Hepatocyte (in vitro differentiated cells): Measurements from ENCODE around the gene C19orf81. TPM values are rescaled to one million over a fixed set of nuclear protein-coding genes. Genes with fewer than 3 reads are reported as not detected.
A peak's percentile ranks its signal among the peaks of the same experiment; 100 is the strongest.

Experiments
- DNase-seq: peaks from one replicate; pipeline ENCODE4 v3.0.0-alpha.2; 2016; ENCODE audit warnings: low spot score
- H2AFZ ChIP-seq: fragments of 200-600 bp; sonication (generic); 2 replicates; pipeline ENCODE4 v1.6.0; 2016; ENCODE audit warnings: antibody characterized with exemption, mild to moderate bottlenecking
- H3K27ac ChIP-seq: fragments of 200-600 bp; sonication (generic); 2 replicates; pipeline ENCODE4 v1.5.1; 2016; ENCODE audit warnings: mild to moderate bottlenecking
- H3K27me3 ChIP-seq: fragments of 200-600 bp; sonication (generic); 2 replicates; pipeline ENCODE4 v1.6.1; 2016
- H3K36me3 ChIP-seq: fragments of 200-600 bp; sonication (generic); replicated peaks from 2 replicates; pipeline ENCODE4 v1.5.1; 2016; ENCODE audit warnings: low read depth; ENCODE audit not compliant: insufficient read depth
- H3K4me1 ChIP-seq: fragments of 200-600 bp; sonication (generic); 2 replicates; pipeline ENCODE4 v1.5.1; 2016; ENCODE audit warnings: mild to moderate bottlenecking, moderate library complexity; ENCODE audit not compliant: insufficient read depth
- H3K4me2 ChIP-seq: fragments of 200-600 bp; sonication (generic); 2 replicates; pipeline ENCODE4 v1.6.0; 2016
- H3K4me3 ChIP-seq: fragments of 200-600 bp; sonication (generic); 2 replicates; pipeline ENCODE4 v1.5.1; 2016; ENCODE audit warnings: mild to moderate bottlenecking
- H3K79me2 ChIP-seq: fragments of 200-600 bp; sonication (generic); 2 replicates; pipeline ENCODE4 v1.6.0; 2017; ENCODE audit warnings: mild to moderate bottlenecking
- H3K9me2 ChIP-seq: fragments of 200-600 bp; sonication (generic); replicated peaks from 2 replicates; pipeline ENCODE4 v1.6.0; 2017; ENCODE audit warnings: mild to moderate bottlenecking; ENCODE audit not compliant: insufficient read depth
- H3K9me3 ChIP-seq: fragments of 200-600 bp; sonication (generic); 2 replicates; pipeline ENCODE4 v1.5.1; 2016; ENCODE audit warnings: low read depth, mild to moderate bottlenecking
- H4K20me1 ChIP-seq: fragments of 200-600 bp; sonication (generic); 2 replicates; pipeline ENCODE4 v1.6.0; 2016; ENCODE audit warnings: mild to moderate bottlenecking; ENCODE audit not compliant: insufficient read depth, poor library complexity, severe bottlenecking
- CTCF ChIP-seq: fragments of 200-600 bp; sonication (generic); IDR thresholded peaks from 2 replicates; pipeline ENCODE4 v1.5.1; 2016; ENCODE audit warnings: antibody characterized with exemption, mild to moderate bottlenecking; ENCODE audit not compliant: poor library complexity
- EZH2 ChIP-seq: fragments of 200-600 bp; sonication (generic); IDR thresholded peaks from 2 replicates; pipeline ENCODE4 v1.6.1; 2016; ENCODE audit warnings: antibody characterized with exemption, mild to moderate bottlenecking, borderline replicate concordance
- EZH2phosphoT487 ChIP-seq: fragments of 200-600 bp; sonication (generic); IDR thresholded peaks from one replicate; pipeline ENCODE4 v1.6.1; 2018; ENCODE audit warnings: antibody characterized with exemption, mild to moderate bottlenecking, low read depth, moderate library complexity; ENCODE audit not compliant: unreplicated experiment, severe bottlenecking
- WGBS: methylation state at CpG from one replicate; pipeline ENCODE4 v1.1.6; 2016; ENCODE audit warnings: low lambda C conversion rate; ENCODE audit errors: missing lambda C conversion rate; 5-methylcytosine and 5-hydroxymethylcytosine counted together
- polyA plus RNA-seq: library from polyadenylated mRNA; unstranded; fragments of >200 nt; fragmentation: Nextera tagmentation; extraction: Ambion mirVana; gene quantifications from 2 replicates; pipeline ENCODE4 v1.2.1, GENCODE V29; 2016
- total RNA-seq: library from RNA; depleted of rRNA; stranded (reverse); fragments of >200 nt; gene quantifications from 2 replicates; pipeline ENCODE4 v1.2.3, GENCODE V29; 2014

Gene C19orf81
- total and polyA plus RNA-seq, 2 experiments from 2014 or later: 4.1 to 12.4 TPM

DNA sequence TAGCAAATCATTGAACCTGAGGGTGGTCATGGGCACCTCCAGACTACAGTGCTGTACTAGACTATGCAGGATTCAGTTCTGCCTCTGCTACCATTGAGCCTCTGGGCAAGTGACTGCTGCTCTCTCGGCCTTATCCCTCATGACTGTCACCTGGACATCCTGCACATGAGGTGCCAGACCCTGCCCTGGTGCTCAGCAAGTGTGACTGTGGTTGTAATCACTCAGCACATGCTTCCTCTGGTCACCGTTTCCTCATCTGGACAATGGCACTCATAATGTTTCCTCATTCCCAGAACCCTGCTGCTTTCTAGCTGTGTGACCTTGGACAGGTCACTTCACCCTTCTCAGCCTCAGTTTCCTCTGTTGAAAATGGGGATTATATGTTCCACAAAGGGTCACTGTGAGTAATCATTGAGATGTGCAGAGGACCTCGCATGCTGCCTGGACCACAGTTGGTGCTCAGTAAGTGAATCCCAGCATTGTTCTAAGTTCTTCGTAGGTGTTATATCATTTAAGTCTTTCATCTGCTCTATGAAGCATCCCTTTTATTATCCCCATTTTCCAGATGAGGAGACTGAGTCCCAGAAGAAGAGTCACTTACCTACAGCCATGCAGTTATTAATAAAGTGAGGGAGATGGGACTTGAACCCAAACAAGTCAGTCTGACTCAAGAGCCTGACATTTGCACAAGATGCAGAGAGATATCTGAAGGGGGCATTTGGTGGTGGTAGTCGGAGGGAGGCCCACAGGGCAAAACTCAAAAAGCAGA, 12.7 kb upstream of the C19orf81 start:
- no peaks in the 10 kb centered on the region for H4K20me1 ChIP-seq
- no peaks in the 10 kb centered on the region for H3K4me1 ChIP-seq
- no peak overlapping the region for H2AFZ ChIP-seq
- no peak overlapping the region for H3K27ac ChIP-seq
- no peaks in the 10 kb centered on the region for H3K79me2 ChIP-seq
- no peak for DNase-seq
- TF ChIP-seq EZH2 (no peak), CTCF (no peak), EZH2phosphoT487 (no peak)
- H3K27me3 ChIP-seq: peaks cover 26% of the 10 kb centered on the region
- H3K9me3 ChIP-seq: peaks cover 6% of the 10 kb centered on the region
- 84% methylated on average over 5 of the region's 5 CpGs for WGBS
- H3K4me2 ChIP-seq: no peak overlapping the region
- H3K36me3 ChIP-seq: no peaks in the 10 kb centered on the region
- H3K4me3 ChIP-seq: no peak overlapping the region
- no peaks in the 10 kb centered on the region for H3K9me2 ChIP-seq

DNA sequence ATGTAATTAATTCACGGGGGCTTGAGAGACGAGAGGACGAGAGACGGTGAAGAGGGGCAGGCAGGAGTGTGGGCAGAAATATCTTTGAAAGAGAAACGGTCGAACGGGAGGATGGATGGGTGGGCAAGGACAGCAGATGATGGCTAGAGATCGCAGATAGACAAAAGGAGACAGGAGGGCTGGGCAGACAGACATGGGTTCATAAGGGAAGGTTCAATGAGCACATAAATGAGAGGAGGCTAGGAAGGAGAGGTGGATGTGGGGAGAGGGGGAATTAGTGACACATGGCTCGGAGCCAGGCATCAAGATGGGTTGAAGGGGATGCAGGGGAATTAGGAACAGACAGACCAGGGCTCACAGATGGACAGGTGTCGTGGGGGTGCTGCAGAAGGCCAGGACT, 10.6 kb upstream of the C19orf81 start:
- Histone ChIP-seq H3K9me2 (no peaks in the 10 kb centered on the region), H3K27me3 (peaks cover 29% of the 10 kb centered on the region), H3K36me3 (no peaks in the 10 kb centered on the region), H3K27ac (no peak overlapping the region), H3K4me2 (peak overlapping the region; percentile 99), H3K9me3 (peaks cover 6% of the 10 kb centered on the region), H2AFZ (no peak overlapping the region), H3K4me1 (no peaks in the 10 kb centered on the region), H3K79me2 (no peaks in the 10 kb centered on the region), H4K20me1 (no peaks in the 10 kb centered on the region), H3K4me3 (no peak overlapping the region)
- WGBS: 61% methylated on average over 10 of the region's 10 CpGs
- TF ChIP-seq EZH2phosphoT487 (no peak), CTCF (no peak), EZH2 (no peak)
- DNase-seq: no peak

DNA sequence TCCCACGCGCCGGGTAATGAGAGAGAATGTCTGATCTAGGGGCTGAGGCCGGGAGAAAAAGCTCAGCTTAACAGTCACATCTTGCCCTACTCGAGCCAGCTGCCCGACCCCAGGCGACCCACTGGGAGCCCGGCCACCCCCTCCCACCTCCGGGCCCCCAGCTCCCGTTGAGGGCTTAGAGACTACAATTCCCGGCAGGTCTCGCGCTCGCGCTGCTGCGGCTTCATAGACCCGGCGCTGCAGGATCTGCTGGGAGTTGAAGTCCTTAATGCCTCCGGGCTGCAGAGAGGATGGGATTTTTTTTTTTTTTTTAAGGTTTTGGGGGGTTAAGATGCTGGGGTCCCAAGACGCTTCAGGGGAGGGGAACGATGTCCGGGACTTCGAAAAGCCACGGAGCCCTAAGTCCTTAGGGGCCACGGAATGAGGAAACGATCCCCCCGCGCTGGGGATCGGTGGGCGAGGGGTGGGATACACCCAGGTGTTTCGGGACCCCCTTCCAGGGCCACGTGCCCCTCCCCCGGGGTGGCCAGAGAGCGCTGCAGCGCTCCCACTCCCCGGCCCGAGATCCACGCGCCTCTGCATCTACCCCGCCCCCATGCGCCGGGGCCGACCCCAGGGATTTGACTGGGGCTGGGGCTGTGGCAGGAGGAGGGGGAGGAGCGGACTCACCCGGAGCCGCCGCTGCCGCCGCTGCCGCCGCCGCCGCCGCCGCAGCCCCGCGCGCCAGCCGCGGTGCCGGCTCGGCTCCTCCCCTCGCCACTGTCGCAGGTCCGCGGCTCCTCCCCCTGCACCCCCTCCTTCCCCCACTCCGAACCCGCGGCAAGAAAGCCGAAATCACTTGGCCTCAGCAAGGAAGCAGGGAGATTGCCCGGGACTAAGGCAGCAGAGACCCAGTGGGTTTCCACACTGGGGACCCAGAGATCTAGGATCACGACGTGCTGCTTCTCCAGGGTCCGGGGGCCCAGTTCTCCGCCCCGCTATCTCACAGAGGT, 9.8 kb upstream of the C19orf81 start, which contains the start of gene SYT3:
Gene SYT3 (minus strand): TSS at position 761 of the 992 bp plus-strand sequence. CDS start 2,470 bp downstream, outside the sequence.
- Histone ChIP-seq H3K4me3 (peak within 1 kb of the TSS; percentile 52), H3K4me1 (no peaks in the 10 kb centered on the region), H2AFZ (peak within 1 kb of the TSS; percentile 60), H3K36me3 (no peaks in the 10 kb centered on the region), H3K9me3 (no peaks in the 10 kb centered on the region), H3K79me2 (no peaks in the 10 kb centered on the region), H3K4me2 (peak within 1 kb of the TSS; percentile 99), H4K20me1 (no peaks in the 10 kb centered on the region), H3K27ac (no peak within 1 kb of the TSS), H3K27me3 (peaks cover 32% of the 10 kb centered on the region), H3K9me2 (no peaks in the 10 kb centered on the region)
- peak; percentile 72 for DNase-seq
- WGBS: 16% methylated on average over 25 of the region's 76 CpGs
- TF ChIP-seq EZH2 (no peak), CTCF (no peak), EZH2phosphoT487 (no peak)
